Measurements from ENCODE around the gene ABITRAM.
"Not testable (repeated sequence)": the region's sequence is repeated elsewhere in the genome, so short reads cannot be mapped to it uniquely, and the experiment has no call there.

ABITRAM gene

DNA sequence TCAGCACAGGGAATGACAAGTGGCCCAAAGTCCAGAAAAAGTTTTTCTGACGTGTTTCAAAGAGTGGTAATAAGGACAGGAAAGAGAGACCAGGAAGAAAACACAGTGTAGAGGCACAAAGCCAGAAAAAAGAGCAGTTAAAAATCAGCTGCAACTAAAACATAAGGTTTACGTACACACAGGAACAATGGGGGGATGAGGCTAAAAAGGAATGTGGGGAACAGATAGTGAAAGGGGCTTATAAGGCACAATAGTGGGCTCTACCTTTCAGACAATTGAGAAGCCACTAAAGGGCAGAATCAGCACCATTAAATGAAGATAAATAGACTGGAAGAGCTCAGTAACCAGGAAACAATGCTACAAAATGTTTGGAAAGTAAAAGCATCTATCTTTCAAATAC is 5.8 kb upstream of the ABITRAM start:
- no peak for DNase-seq (ENCODE audit: low read depth in 1 of 2, low spot score in 1 of 2)

- no peak for DNase-seq (ENCODE audit: low read depth in 1 of 2, low spot score in 1 of 2)
Measured at GRCh38 chr9:108933231-108933717, 926 bp upstream of the ABITRAM start.

- peak; percentile 77 to 86 for DNase-seq (ENCODE audit: low read depth in 1 of 2, low spot score in 1 of 2)
Measured at GRCh38 chr9:108933718-108934322, 380 bp upstream of the ABITRAM start, which contains the start of gene ELP1. Gene ELP1 (minus strand): TSS chr9:108934124. CDS start chr9:108931146, 2,978 bp downstream.

DNA sequence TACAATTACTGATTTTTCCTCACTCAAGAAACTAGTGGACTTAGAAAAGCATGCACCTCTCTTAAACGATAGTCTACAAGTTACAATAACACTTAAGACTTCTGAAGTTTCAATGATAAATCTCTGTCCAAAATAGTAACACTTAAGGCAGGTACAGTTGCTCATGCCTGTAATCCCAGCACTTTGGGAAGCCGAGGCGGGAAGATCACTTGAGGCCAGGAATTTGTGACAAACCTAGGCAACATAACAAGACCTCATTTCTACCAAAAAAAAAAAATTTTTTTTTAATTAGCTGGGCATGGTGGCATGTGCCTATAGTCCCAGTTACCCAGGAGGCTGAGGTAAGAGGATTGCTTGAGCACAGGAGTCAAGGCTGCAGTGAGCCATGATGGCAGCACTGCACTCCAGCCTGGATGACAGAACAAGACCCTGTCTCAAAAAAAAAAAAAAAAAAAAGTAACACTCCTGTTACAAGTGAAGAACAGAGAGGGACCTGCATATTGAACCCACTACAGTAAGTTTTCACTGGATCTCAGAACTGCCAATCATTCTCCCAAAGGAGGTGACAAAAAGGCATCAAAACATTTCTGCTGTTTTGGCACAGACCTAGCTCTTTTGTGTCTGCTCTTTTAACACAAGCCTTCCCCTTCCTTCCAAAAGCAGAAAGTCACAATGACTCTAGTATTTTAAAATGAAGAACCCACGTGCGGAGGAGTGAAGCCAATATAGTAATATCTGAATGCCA is 3.5 kb downstream of the ABITRAM start:
- no peak for DNase-seq (ENCODE audit: low read depth in 1 of 2, low spot score in 1 of 2)

- DNase-seq (ENCODE audit: low read depth in 1 of 2, low spot score in 1 of 2): no peak
Measured at GRCh38 chr9:108939975-108940374, 5.8 kb downstream of the ABITRAM start.

DNA sequence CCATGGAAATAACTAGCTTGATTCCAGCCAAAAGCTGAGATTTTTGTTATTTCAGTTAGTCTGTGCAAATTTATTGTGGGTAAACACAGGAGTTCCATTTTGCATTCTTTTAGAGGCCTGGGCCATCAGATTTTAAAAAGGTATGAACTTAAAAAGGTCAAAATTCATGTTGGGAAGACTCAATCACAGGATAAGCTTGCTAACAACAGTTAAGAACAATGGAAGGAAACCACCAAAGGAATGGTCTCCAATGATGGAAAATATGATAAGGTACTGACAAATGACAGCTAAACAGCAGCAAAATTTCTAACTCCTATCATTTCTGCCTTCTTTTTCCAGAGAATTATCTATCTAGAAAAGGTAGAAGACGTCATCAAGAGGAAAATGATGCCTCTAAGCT is 16.0 kb downstream of the ABITRAM start:
- no peak for DNase-seq (ENCODE audit: low read depth in 1 of 2, low spot score in 1 of 2)

- no peak for DNase-seq (ENCODE audit: low read depth in 1 of 2, low spot score in 1 of 2)
Measured at GRCh38 chr9:108951578-108951977, 17.4 kb downstream of the ABITRAM start.

GRCh38 chr9:108953983-108954574 is 19.9 kb downstream of the ABITRAM start:
- no peak for DNase-seq (ENCODE audit: low read depth in 1 of 2, low spot score in 1 of 2)

DNA sequence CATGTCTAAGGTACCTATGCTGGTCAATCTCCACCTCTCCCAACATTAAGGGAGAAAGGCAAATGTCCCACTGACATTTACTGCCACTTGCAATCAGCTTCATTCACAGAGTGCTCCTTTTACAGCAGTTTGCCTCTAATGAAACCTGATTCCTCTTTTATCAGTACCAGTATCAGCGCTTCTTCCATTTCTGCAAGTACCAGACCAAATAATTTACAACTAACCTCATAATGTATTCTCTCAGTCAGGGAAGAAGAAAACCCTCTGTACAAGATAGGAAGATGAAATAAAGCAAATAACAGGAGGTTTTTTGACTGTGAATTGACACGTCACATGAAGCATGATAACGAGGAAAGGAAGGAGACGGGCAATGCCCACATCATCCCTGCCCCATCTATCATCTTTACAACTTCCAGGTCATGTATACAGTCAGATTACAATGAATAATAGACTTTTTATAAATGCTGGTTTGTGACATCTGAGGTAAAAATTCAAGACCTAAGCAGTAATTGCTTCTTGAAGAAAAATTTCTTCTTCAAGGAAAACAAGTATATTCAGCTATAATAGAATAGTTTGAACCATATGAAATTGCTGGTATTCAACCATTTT is 21.9 kb downstream of the ABITRAM start:
- DNase-seq (ENCODE audit: low read depth in 1 of 2, low spot score in 1 of 2): no peak

DNA sequence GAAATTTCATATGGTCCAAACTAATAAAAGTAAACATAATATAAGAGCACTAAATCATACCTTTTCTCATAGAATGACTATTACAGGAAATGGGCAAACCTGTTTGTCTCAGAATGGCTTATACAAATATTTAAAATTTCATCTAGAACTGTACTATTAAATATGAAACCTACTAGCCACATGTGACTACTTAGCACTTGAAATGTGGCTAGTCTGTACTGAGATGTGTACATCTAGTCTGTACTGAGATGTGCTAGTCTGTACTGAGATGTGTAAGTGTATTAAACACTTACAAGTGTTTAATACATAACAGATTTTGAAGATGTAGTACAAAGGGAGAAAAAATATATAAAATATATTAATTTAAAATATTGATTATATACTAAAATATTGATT is 22.4 kb downstream of the ABITRAM start:
- no peak for DNase-seq (ENCODE audit: low read depth in 1 of 2, low spot score in 1 of 2)

GRCh38 chr9:108960331-108960730 is 26.1 kb downstream of the ABITRAM start:
- DNase-seq (ENCODE audit: low read depth in 1 of 2, low spot score in 1 of 2): no peak

GRCh38 chr9:108961151-108961550 is 27.0 kb downstream of the ABITRAM start:
- no peak for DNase-seq (ENCODE audit: low read depth in 1 of 2, low spot score in 1 of 2)

GRCh38 chr9:108963459-108964143 is 29.4 kb downstream of the ABITRAM start:
- no peak for DNase-seq (ENCODE audit: low read depth in 1 of 2, low spot score in 1 of 2)

GRCh38 chr9:108967916-108968315 is 33.7 kb downstream of the ABITRAM start:
- no peak for DNase-seq (ENCODE audit: low read depth in 1 of 2, low spot score in 1 of 2)

DNA sequence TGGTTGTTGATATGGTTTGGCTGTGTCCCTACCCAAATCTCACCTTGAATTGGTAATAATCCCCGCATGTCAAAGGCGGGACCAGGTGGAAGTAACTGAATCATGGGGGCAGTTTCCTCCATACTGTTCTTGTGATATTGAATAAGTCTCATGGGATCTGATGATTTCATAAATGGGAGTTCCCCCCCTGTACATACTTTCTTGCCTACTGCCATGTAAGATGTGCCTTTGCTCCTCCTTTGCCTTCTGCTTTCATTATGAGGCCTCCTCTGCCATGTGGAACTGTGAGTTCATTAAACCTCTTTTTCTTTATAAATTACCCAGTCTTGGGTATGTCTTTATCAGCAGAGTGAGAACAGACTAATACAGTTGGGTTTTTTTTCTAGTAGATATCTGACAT is 37.2 kb downstream of the ABITRAM start:
- DNase-seq (ENCODE audit: low read depth in 1 of 2, low spot score in 1 of 2): not testable (repeated sequence)

- no peak for DNase-seq (ENCODE audit: low read depth in 1 of 2, low spot score in 1 of 2)
Measured at GRCh38 chr9:108972186-108972585, 38.0 kb downstream of the ABITRAM start.

GRCh38 chr9:108972626-108973209 is 38.5 kb downstream of the ABITRAM start:
- DNase-seq (ENCODE audit: low read depth in 1 of 2, low spot score in 1 of 2): no peak

GRCh38 chr9:108973895-108974294 is 39.7 kb downstream of the ABITRAM start:
- no peak for DNase-seq (ENCODE audit: low read depth in 1 of 2, low spot score in 1 of 2)

DNA sequence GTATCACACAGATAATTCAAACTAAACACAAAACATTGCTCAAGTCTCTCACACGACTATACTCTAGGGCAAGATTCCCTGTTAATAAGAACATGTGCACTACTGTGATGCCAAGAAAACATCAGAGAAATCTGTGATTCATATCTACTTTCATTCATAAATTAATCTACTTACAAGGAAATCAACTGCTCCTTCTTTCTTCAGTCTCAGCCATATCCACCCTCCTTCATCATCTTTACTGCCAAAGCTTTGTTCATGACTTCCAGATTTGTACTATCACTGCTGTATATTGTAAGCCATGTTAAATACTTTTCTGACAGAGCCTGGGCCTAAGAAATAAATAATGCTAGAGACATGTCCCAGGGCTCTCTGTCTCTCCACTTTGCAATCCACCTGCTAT is 44.0 kb downstream of the ABITRAM start:
- DNase-seq (ENCODE audit: low read depth in 1 of 2, low spot score in 1 of 2): no peak

DNA sequence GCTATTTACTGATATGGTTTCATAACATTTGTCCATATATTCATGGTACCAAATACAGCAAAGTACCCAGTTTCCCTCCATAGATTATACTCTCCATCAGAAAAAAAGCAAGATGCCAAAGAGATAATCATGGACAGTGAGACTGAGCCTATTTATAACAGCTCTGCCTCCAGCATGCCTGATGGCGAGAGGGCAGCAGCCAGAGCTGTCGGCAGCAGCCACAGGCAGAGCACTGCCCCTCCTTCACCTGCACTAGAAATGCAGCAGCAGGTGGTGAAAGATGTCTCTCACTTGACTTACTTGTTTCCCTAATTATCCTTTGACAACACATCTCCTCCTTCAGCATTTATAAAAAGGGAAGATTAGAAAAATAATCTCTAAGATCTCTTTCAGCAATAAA is 46.7 kb downstream of the ABITRAM start:
- DNase-seq (ENCODE audit: low read depth in 1 of 2, low spot score in 1 of 2): no peak

- DNase-seq (ENCODE audit: low read depth in 1 of 2, low spot score in 1 of 2): no peak
Measured at GRCh38 chr9:108983885-108984284, 49.7 kb downstream of the ABITRAM start.

All from stimulated activated CD4-positive, alpha-beta T cell treated with anti-CD3 and anti-CD28 coated beads, Interleukin-15, amount 100 ng/mL, for 1 hour (primary cell).